Muscle of leg (tissue), 11 donors: ENCODE data around the gene HEBP1. TPM values are rescaled to one million over a fixed set of nuclear protein-coding genes. Genes with fewer than 3 reads are reported as not detected.

Experiments used
- DNase-seq: peaks from one replicate; pipeline ENCODE4 v3.0.0; 2013
- H3K27ac ChIP-seq: one replicate; pipeline ENCODE4 v1.5.1; 2013; ENCODE audit warnings: mild to moderate bottlenecking, low read length, control low read depth
- H3K27me3 ChIP-seq: one replicate; pipeline ENCODE4 v1.6.1; 2013; ENCODE audit warnings: low read length; ENCODE audit not compliant: control insufficient read depth, insufficient read depth
- H3K36me3 ChIP-seq: one replicate; pipeline ENCODE4 v1.6.1; 2013; ENCODE audit warnings: low read length; ENCODE audit not compliant: control insufficient read depth, insufficient read depth
- H3K4me1 ChIP-seq: one replicate; pipeline ENCODE4 v1.6.1; 2013; ENCODE audit warnings: low read length; ENCODE audit not compliant: control insufficient read depth, insufficient read depth
- H3K4me3 ChIP-seq: one replicate; pipeline ENCODE4 v1.5.1; 2013; ENCODE audit warnings: low read length, control low read depth
- H3K9me3 ChIP-seq: replicated peaks from 2 replicates; pipeline ENCODE4 v1.6.1; 2013; ENCODE audit warnings: low read depth, low read length; ENCODE audit not compliant: control insufficient read depth
- WGBS: methylation state at CpG from one replicate; pipeline ENCODE4 v1.1.5; 2013; ENCODE audit warnings: missing lambda C conversion rate; ENCODE audit not compliant: insufficient coverage; 5-methylcytosine and 5-hydroxymethylcytosine counted together
- polyA plus RNA-seq, 8 donors: library from polyadenylated mRNA; unstranded; fragments of 120-200 nt; gene quantifications; one replicate each; pipeline versions ENCODE4 v1.2.1 to v1.2.3, GENCODE V29; 2013; ENCODE audit warnings: inconsistent platforms in 1 of 8, low replicate concordance in 1 of 8; ENCODE audit not compliant: insufficient read length in 8 of 8, insufficient read depth in 1 of 8
- total RNA-seq: library from RNA; stranded (reverse); fragments of 120-200 nt; gene quantifications from one replicate; pipeline ENCODE4 v1.2.4, GENCODE V29; 2013

HEBP1 gene
- total and polyA plus RNA-seq, 9 donors: 13.9 to 63.2 (median 47.0) TPM

- Histone ChIP-seq H3K4me3 (no peak overlapping the region), H3K36me3 (no peaks in the 10 kb centered on the region), H3K9me3 (no peaks in the 10 kb centered on the region), H3K27me3 (no peaks in the 10 kb centered on the region), H3K27ac (no peak overlapping the region), H3K4me1 (no peaks in the 10 kb centered on the region)
- no peak for DNase-seq
- WGBS: 83% methylated on average over 1 of the region's 7 CpGs
Measured at GRCh38 chr12:12958886-12959285, 41.2 kb downstream of the HEBP1 start.

DNA sequence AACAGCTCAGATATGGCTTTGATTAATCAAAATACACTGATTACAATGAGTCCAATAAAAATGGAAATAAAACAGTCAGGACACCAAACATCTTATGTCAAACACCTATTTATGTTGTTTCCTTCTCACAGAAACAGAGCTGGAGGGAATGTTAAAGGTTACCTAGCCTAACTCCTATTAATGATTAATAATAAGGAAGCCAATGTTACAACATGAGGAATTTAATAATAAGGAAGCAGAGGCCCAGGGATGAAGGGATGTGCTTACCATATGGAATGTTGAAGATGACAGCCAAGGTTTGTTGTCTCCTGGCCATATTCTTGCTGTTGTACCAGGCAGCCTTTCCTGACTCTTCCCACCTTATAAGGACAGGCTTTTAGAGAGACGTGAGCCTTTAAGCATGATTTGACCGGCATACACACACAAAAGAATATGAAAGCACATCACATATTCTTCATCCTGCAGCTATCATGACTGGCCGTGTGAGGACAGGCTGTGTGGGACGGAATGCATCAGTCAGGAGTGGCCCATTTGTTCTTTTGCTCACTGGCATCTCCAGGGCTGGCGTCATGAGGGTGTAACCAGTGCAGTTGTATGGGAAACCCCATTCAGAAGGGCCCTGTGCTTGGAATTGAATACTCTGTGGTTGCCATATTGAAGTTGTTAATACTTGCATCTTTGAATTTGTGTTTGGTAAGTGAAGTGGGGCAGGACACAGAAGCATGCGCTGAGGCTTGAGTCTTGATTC, 45.0 kb downstream of the HEBP1 start:
- Histone ChIP-seq H3K4me1 (no peaks in the 10 kb centered on the region), H3K4me3 (no peak overlapping the region), H3K27me3 (no peaks in the 10 kb centered on the region), H3K9me3 (no peaks in the 10 kb centered on the region), H3K36me3 (no peaks in the 10 kb centered on the region), H3K27ac (no peak overlapping the region)
- DNase-seq: no peak
- 86% methylated on average over 4 of the region's 6 CpGs for WGBS

DNA sequence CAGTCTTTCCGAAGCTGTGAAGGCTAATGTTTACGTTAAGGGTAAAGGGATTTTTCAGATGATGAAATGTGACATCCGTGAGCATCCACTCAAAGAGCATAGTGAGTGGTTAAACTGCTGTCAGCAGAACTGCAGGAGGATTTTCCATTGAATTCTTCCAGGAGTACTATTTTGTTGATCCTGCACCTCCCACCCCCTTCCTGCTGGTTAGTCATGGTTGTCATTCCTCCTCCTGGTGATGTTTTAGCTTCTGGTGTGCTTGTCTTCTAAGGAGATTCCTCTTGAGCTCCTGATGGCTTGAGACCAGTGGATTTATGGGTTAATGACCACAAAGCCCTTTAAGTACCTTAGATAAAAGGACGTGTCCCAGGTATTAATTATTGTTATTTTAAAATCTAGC, 45.7 kb downstream of the HEBP1 start:
- Histone ChIP-seq H3K4me1 (no peaks in the 10 kb centered on the region), H3K36me3 (no peaks in the 10 kb centered on the region), H3K4me3 (no peak overlapping the region), H3K27me3 (no peaks in the 10 kb centered on the region), H3K9me3 (no peaks in the 10 kb centered on the region), H3K27ac (no peak overlapping the region)
- WGBS: no CpG with 5 or more reads among the region's 4 CpGs
- DNase-seq: no peak

DNA sequence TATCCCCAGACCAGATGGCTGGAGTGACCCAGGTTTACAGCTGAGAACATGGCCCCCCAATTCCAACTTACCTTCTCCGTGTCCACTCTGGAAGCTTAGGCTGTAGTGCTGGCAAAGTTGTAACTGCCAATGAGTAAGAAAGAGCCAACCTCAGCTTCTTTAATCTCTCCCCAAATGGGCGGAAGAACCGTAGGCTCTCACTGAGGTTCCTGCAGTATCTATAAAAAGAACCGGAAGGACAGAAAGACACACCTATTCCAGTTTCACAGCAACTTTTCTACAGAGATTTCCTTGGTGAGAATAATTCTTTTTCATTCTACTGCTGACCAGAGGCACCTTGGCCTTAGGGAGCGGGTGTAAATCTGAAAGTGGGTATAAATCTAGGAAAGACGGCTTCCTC, 48.0 kb downstream of the HEBP1 start, which contains the start of gene GPRC5D:
Gene GPRC5D (minus strand): TSS at position 135 of the 400 bp plus-strand sequence. CDS start 1,786 bp downstream, outside the sequence.
- no peaks in the 10 kb centered on the region for H3K36me3 ChIP-seq
- no peak within 1 kb of the TSS for H3K4me3 ChIP-seq
- no peaks in the 10 kb centered on the region for H3K9me3 ChIP-seq
- no peak within 1 kb of the TSS for H3K27ac ChIP-seq
- no peaks in the 10 kb centered on the region for H3K4me1 ChIP-seq
- WGBS: no CpG with 5 or more reads among the region's 6 CpGs
- DNase-seq: no peak
- no peaks in the 10 kb centered on the region for H3K27me3 ChIP-seq

DNA sequence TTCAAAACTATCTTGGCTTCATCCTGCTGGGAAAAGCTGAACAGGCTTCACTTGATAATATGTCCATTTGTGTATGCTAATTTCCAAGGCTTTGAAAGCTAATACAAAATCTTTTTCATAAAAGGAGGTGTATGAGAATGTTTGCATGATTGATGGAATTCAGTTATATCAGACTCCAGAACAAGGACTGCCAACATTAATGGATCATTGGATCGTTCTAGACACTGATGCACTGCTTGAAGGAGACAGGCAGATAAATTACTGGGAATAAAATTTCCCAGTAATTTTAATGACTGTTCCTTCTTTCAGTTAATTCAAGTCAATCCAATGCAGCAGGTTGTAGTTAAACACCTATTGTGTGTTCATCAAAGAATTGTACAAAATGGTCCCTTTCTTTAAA, 48.6 kb downstream of the HEBP1 start:
- no peaks in the 10 kb centered on the region for H3K27me3 ChIP-seq
- no peak for DNase-seq
- H3K9me3 ChIP-seq: no peaks in the 10 kb centered on the region
- no peak overlapping the region for H3K27ac ChIP-seq
- no peaks in the 10 kb centered on the region for H3K4me1 ChIP-seq
- H3K36me3 ChIP-seq: no peaks in the 10 kb centered on the region
- WGBS: no CpG with 5 or more reads among the region's 1 CpG
- H3K4me3 ChIP-seq: no peak overlapping the region

DNA sequence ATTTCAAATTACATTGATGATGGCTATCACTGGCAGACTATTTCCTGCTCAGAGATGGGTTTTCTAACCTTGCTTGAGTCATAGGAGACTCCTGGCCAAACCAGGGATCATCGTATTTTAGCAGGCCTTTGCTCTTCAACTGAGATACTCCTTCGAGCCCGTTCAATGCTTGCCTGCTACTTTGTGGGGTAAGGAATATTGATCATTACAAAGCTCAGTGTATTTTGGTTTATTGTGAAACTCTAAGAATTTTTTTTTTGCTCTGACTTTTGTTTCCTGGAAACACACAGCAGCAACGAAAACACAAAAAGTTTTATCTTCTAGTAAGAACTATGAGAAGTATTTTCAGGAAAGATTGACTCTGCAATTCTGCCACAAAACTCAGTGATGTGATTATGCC, 52.2 kb downstream of the HEBP1 start:
- WGBS: no CpG with 5 or more reads among the region's 4 CpGs
- Histone ChIP-seq H3K9me3 (no peaks in the 10 kb centered on the region), H3K27ac (no peak overlapping the region), H3K27me3 (no peaks in the 10 kb centered on the region), H3K4me1 (peaks cover 2% of the 10 kb centered on the region), H3K36me3 (no peaks in the 10 kb centered on the region), H3K4me3 (no peak overlapping the region)
- peak; percentile 32 for DNase-seq

DNA sequence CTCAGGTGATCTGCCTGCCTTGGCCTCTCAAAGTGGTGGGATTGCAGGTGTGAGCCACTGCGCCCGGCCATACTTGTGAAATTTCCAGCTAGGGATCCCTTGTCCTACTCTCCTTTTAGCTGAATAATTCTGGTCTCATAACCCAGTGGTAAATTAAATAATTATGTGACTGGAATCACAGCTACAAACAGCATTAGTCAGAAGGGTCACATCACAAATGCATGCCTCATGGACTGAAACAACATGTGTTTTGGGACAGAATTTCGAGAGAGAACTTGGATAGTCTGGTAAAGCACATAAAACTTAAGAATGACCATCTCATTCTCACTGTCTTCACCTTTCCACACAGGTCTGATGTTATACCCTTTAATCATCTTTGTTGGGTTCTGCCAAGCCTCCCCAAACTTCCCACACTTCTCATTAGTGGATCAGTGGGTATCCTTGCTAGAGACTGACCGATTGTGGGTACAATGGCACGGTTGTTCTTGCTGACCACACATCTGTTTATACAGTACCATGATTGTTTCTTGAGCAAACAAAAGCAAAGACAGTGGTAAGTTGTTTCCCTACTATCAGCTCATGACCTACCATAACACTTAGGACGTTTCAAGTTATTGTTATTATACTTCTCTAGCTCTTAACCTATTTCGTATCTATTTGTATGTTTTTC, 53.2 kb downstream of the HEBP1 start:
- Histone ChIP-seq H3K27ac (no peak overlapping the region), H3K4me3 (no peak overlapping the region), H3K4me1 (peaks cover 2% of the 10 kb centered on the region), H3K36me3 (no peaks in the 10 kb centered on the region), H3K9me3 (no peaks in the 10 kb centered on the region), H3K27me3 (no peaks in the 10 kb centered on the region)
- no CpG with 5 or more reads among the region's 7 CpGs for WGBS
- no peak for DNase-seq

GRCh38 chr12:12945591-12945990, 54.5 kb downstream of the HEBP1 start:
- no peaks in the 10 kb centered on the region for H3K9me3 ChIP-seq
- H3K27ac ChIP-seq: no peak overlapping the region
- H3K4me1 ChIP-seq: peaks cover 2% of the 10 kb centered on the region
- H3K27me3 ChIP-seq: no peaks in the 10 kb centered on the region
- no peak overlapping the region for H3K4me3 ChIP-seq
- no peaks in the 10 kb centered on the region for H3K36me3 ChIP-seq
- no peak for DNase-seq

- Histone ChIP-seq H3K4me1 (peaks cover 2% of the 10 kb centered on the region), H3K9me3 (no peaks in the 10 kb centered on the region), H3K27ac (no peak overlapping the region), H3K4me3 (no peak overlapping the region), H3K27me3 (no peaks in the 10 kb centered on the region), H3K36me3 (no peaks in the 10 kb centered on the region)
- 79% methylated on average over 3 of the region's 8 CpGs for WGBS
- DNase-seq: peak; percentile 92
Measured at GRCh38 chr12:12943586-12944260, 56.3 kb downstream of the HEBP1 start.
